Thoracic aorta (tissue), 2 donors: ENCODE results near the gene PAIP2B. TPM values are rescaled to one million over a fixed set of nuclear protein-coding genes. Genes with fewer than 3 reads are reported as not detected.
"Not testable (repeated sequence)": the region's sequence is repeated elsewhere in the genome, so short reads cannot be mapped to it uniquely, and the experiment has no call there.

Experiments used
- ATAC-seq: fragments of 150-250 bp; one replicate; pipeline ENCODE4 v1.8.0; 2017; ENCODE audit warnings: low read depth; ENCODE audit not compliant: insufficient number of reproducible peaks, low FRiP score
- DNase-seq: peaks from one replicate; pipeline ENCODE4 v3.0.0-alpha.2; 2020; ENCODE audit warnings: low spot score
- H3K27ac ChIP-seq, 2 donors: fragments of 200-600 bp; sonication (generic); 1 replicate in 1 of 2; 2 replicates in 1 of 2; pipeline ENCODE4 v1.5.1; 2016; ENCODE audit warnings: mild to moderate bottlenecking in 2 of 2, moderate library complexity in 2 of 2
- H3K27me3 ChIP-seq: fragments of 200-600 bp; sonication (generic); replicated peaks from 2 replicates; pipeline ENCODE4 v1.6.0; 2016; ENCODE audit warnings: mild to moderate bottlenecking; ENCODE audit not compliant: insufficient read depth
- H3K36me3 ChIP-seq: fragments of 200-600 bp; sonication (generic); one replicate; pipeline ENCODE4 v1.5.1; 2016
- H3K4me1 ChIP-seq, 2 donors: fragments of 200-600 bp; sonication (generic); 1 replicate in 1 of 2; 2 replicates in 1 of 2; pipeline versions ENCODE4 v1.5.1 to v1.6.0; 2016; ENCODE audit warnings: low read depth in 2 of 2, mild to moderate bottlenecking in 1 of 2; ENCODE audit not compliant: control insufficient read depth in 1 of 2
- H3K4me3 ChIP-seq: fragments of 200-600 bp; sonication (generic); 2 replicates; pipeline ENCODE4 v1.5.1; 2016; ENCODE audit warnings: mild to moderate bottlenecking
- H3K9me3 ChIP-seq: fragments of 200-600 bp; sonication (generic); 2 replicates; pipeline ENCODE4 v1.5.1; 2016
- CTCF ChIP-seq: fragments of 200-600 bp; sonication (generic); IDR thresholded peaks from one replicate; pipeline ENCODE4 v1.5.1; 2019; ENCODE audit warnings: antibody characterized with exemption
- total RNA-seq, 2 donors: library from RNA; depleted of rRNA; stranded (reverse); fragments of >200 nt; gene quantifications; one replicate each; pipeline versions ENCODE4 v1.1.0 to v1.2.3, GENCODE V29; 2016

Gene PAIP2B
- total RNA-seq, 2 donors from 2014 or later, result 3.3 to 4.7 TPM

GRCh38 chr2:71190656-71191569 lies 36.0 kb downstream of the PAIP2B start:
- no peak overlapping the region for H3K27ac ChIP-seq
- H3K9me3 ChIP-seq, result no peaks in the 10 kb centered on the region
- no peak for ATAC-seq
- H3K4me3 ChIP-seq, result no peak overlapping the region
- H3K4me1 ChIP-seq, result no peaks in the 10 kb centered on the region
- no peaks in the 10 kb centered on the region for H3K36me3 ChIP-seq
- no peak for DNase-seq
- TF ChIP-seq CTCF, result no peak
- H3K27me3 ChIP-seq, result no peaks in the 10 kb centered on the region

GRCh38 chr2:71187589-71187988 lies 39.3 kb downstream of the PAIP2B start:
- Histone ChIP-seq H3K36me3 (no peaks in the 10 kb centered on the region), H3K9me3 (no peaks in the 10 kb centered on the region), H3K27ac (no peak overlapping the region), H3K4me3 (no peak overlapping the region), H3K27me3 (no peaks in the 10 kb centered on the region), H3K4me1 (no peaks in the 10 kb centered on the region)
- no peak for TF ChIP-seq CTCF
- DNase-seq, result no peak
- no peak for ATAC-seq

- DNase-seq, result no peak
- no peak for TF ChIP-seq CTCF
These were observed 39.9 kb downstream of the PAIP2B start for GRCh38 chr2:71186973-71187372.

GRCh38 chr2:71183306-71184115 lies 43.4 kb downstream of the PAIP2B start:
- H3K27ac ChIP-seq, H3K9me3 ChIP-seq, ATAC-seq, H3K4me3 ChIP-seq, DNase-seq, H3K27me3 ChIP-seq, H3K36me3 ChIP-seq, H3K4me1 ChIP-seq: not testable (repeated sequence)

More at GRCh38 chr2:71186973-71187372, 39.9 kb downstream of the PAIP2B start:
- no peaks in the 10 kb centered on the region for H3K9me3 ChIP-seq
- H3K36me3 ChIP-seq, result no peaks in the 10 kb centered on the region
- no peak for ATAC-seq
- H3K27me3 ChIP-seq, result no peaks in the 10 kb centered on the region
- no peak overlapping the region for H3K4me3 ChIP-seq
- no peak overlapping the region for H3K27ac ChIP-seq
- H3K4me1 ChIP-seq, result no peaks in the 10 kb centered on the region

- no peaks in the 10 kb centered on the region for H3K27me3 ChIP-seq
- no peaks in the 10 kb centered on the region for H3K4me1 ChIP-seq
- ATAC-seq (no peak), DNase-seq (no peak)
- no peak overlapping the region for H3K27ac ChIP-seq
- H3K9me3 ChIP-seq, result no peaks in the 10 kb centered on the region
- H3K36me3 ChIP-seq, result no peaks in the 10 kb centered on the region
- H3K4me3 ChIP-seq, result no peak overlapping the region
- no peak for TF ChIP-seq CTCF
These were observed 45.6 kb downstream of the PAIP2B start for GRCh38 chr2:71181316-71181715.

- not testable (repeated sequence) for ATAC-seq, H3K4me1 ChIP-seq, DNase-seq, H3K4me3 ChIP-seq, H3K9me3 ChIP-seq, H3K36me3 ChIP-seq, H3K27me3 ChIP-seq, H3K27ac ChIP-seq
These were observed 48.1 kb downstream of the PAIP2B start for GRCh38 chr2:71178836-71179235.
